K562 (cell line): ENCODE measurements around the gene SPRR2D.

Experiments used
- BCL6 ChIP-seq: fragments of 250-450 bp; sonication (Bioruptor Pico); IDR thresholded peaks from 2 replicates; pipeline ENCODE4 v1.4.0; 2020
- BRCA1 ChIP-seq, 2 experiments: fragments of 450-650 bp in 1 of 2; sonication (generic) in 1 of 2; formaldehyde crosslinking in 1 of 2; IDR thresholded peaks; 2 replicates each; pipeline versions ENCODE4 v1.5.0 to v1.6.1; 2017 to 2020; ENCODE audit warnings: mild to moderate bottlenecking in 1 of 2, missing genetic modification reagents in 1 of 2
- MYC ChIP-seq, 2 experiments: fragments of 250-450 bp in 1 of 2; sonication (Bioruptor Pico) in 1 of 2; IDR thresholded peaks; 2 replicates each; pipeline versions ENCODE4 v1.5.1 to v1.6.1; 2012 to 2021; ENCODE audit warnings: low read depth in 2 of 2, borderline replicate concordance in 1 of 2, improper control_type of control experiment in 1 of 2, low read length in 1 of 2, mild to moderate bottlenecking in 1 of 2, moderate library complexity in 1 of 2
- NFE2L1 ChIP-seq: fragments of 450-650 bp; IDR thresholded peaks from 2 replicates; pipeline ENCODE4 v1.6.1; 2016; ENCODE audit warnings: missing genetic modification characterization, low read depth, mild to moderate bottlenecking, missing compliant biosample characterization, moderate library complexity, borderline replicate concordance
- SAP30 ChIP-seq: fragments of 200-600 bp; sonication (generic); IDR thresholded peaks from 2 replicates; pipeline ENCODE4 v1.6.1; 2012; ENCODE audit warnings: borderline replicate concordance, low read depth, mild to moderate bottlenecking, moderate library complexity, low read length, control low read depth, inconsistent platforms; ENCODE audit not compliant: insufficient read depth, poor library complexity, severe bottlenecking
- YY1 ChIP-seq, 3 experiments: IDR thresholded peaks; 2 replicates each; pipeline ENCODE4 v1.6.1; 2011; ENCODE audit warnings: low read length in 2 of 3, mild to moderate bottlenecking in 2 of 3, moderate library complexity in 2 of 3, borderline replicate concordance in 1 of 3, control low read depth in 1 of 3, low read depth in 1 of 3; ENCODE audit not compliant: insufficient read depth in 3 of 3, insufficient replicate concordance in 2 of 3, control insufficient read depth in 1 of 3, insufficient read length in 1 of 3; ENCODE audit errors: extremely low read depth in 1 of 3
- ZC3H4 ChIP-seq: sonication (generic); formaldehyde crosslinking; IDR thresholded peaks from 2 replicates; pipeline ENCODE4 v1.9.0; 2021; ENCODE audit warnings: missing genetic modification reagents, borderline replicate concordance
- ZFP36 ChIP-seq: fragments of 150-350 bp; IDR thresholded peaks from 2 replicates; pipeline ENCODE4 v1.6.1; 2018; ENCODE audit warnings: low read length, low read depth; ENCODE audit not compliant: partially characterized antibody
- ZFX ChIP-seq: sonication (generic); formaldehyde crosslinking; IDR thresholded peaks from 2 replicates; pipeline ENCODE4 v1.8.0; 2022; ENCODE audit warnings: mild to moderate bottlenecking, missing genetic modification reagents, moderate library complexity
- ZNF274 ChIP-seq: IDR thresholded peaks from 2 replicates; pipeline ENCODE4 v1.6.1; 2011; ENCODE audit warnings: low read depth, mild to moderate bottlenecking, low read length, moderate library complexity, borderline replicate concordance
- ZNF282 ChIP-seq: sonication (generic); formaldehyde crosslinking; IDR thresholded peaks from 2 replicates; pipeline ENCODE4 v1.8.1; 2023; ENCODE audit warnings: missing genetic modification reagents
- TF ChIP-seq, protein P1 (sequence below), 3 experiments: IDR thresholded peaks in 2 of 3; conservative IDR thresholded peaks in 1 of 3; 2 replicates each; pipeline ENCODE4 v1.5.1; 2011 to 2012; ENCODE audit warnings: low read length in 3 of 3, mild to moderate bottlenecking in 3 of 3, control low read depth in 2 of 3, improper control_type of control experiment in 1 of 3, inconsistent platforms in 1 of 3, low read depth in 1 of 3, mixed read lengths in 1 of 3, moderate library complexity in 1 of 3; ENCODE audit not compliant: insufficient read depth in 2 of 3

DNA sequence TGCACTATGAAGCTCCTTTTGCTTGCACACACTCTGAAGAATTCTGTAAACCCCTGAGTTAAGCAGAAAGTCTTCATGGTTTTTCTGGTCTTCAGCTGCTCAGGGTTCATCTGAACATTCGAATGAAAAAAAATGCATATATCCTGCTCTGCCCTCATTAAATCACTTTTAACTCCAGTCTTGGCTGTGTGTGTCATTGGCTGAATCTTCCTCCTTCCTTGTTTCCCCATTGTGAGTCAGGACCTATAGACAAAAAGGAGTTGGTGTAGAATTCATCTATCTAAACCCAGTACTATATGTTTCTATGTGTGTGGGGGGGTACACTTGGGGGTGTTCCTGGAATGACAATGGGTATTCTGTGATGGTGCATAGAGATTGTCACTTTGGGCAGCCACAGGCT lies 16.5 kb downstream of the SPRR2D start:
- no peak for TF ChIP-seq ZFP36
- TF ChIP-seq, protein P1, sequence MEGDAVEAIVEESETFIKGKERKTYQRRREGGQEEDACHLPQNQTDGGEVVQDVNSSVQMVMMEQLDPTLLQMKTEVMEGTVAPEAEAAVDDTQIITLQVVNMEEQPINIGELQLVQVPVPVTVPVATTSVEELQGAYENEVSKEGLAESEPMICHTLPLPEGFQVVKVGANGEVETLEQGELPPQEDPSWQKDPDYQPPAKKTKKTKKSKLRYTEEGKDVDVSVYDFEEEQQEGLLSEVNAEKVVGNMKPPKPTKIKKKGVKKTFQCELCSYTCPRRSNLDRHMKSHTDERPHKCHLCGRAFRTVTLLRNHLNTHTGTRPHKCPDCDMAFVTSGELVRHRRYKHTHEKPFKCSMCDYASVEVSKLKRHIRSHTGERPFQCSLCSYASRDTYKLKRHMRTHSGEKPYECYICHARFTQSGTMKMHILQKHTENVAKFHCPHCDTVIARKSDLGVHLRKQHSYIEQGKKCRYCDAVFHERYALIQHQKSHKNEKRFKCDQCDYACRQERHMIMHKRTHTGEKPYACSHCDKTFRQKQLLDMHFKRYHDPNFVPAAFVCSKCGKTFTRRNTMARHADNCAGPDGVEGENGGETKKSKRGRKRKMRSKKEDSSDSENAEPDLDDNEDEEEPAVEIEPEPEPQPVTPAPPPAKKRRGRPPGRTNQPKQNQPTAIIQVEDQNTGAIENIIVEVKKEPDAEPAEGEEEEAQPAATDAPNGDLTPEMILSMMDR (IDR thresholded peaks at IDR 0.05 in 2 of 3, conservative IDR thresholded peaks at IDR 0.05 in 1 of 3; ENCODE audit: insufficient read depth in 2 of 3, low read depth in 1 of 3, low read length in 3 of 3) = no peak
- no peak for TF ChIP-seq ZNF282
- TF ChIP-seq NFE2L1 (tag) = no peak
- TF ChIP-seq ZC3H4 (CRISPR knock-in tag) = no peak
- no peak for TF ChIP-seq SAP30
- no peak for TF ChIP-seq BRCA1 (IDR thresholded peaks at IDR 0.05)
- no peak for TF ChIP-seq BRCA1 (CRISPR knock-in tag; IDR thresholded peaks at IDR 0.05)
- no peak for TF ChIP-seq MYC (IDR thresholded peaks at IDR 0.05; ENCODE audit: low read depth, low read length)
- TF ChIP-seq MYC (CRISPR knock-in tag; IDR thresholded peaks at IDR 0.05; ENCODE audit: borderline replicate concordance, low read depth) = no peak
- no peak for TF ChIP-seq YY1 (IDR thresholded peaks at IDR 0.05; ENCODE audit: borderline replicate concordance in 1 of 3, control insufficient read depth in 1 of 3, extremely low read depth in 1 of 3, insufficient read depth in 3 of 3, insufficient read length in 1 of 3, insufficient replicate concordance in 2 of 3, low read depth in 1 of 3, low read length in 2 of 3)
- no peak for TF ChIP-seq ZFX (CRISPR knock-in tag)
- TF ChIP-seq BCL6 (CRISPR knock-in tag) = no peak
- TF ChIP-seq ZNF274 = no peak
